Liver (tissue), 9 donors: Measurements from ENCODE around the gene MAPRE2. TPM values are rescaled to one million over a fixed set of nuclear protein-coding genes. Genes with fewer than 3 reads are reported as not detected.

ENCODE experiments used
- DNase-seq: peaks from one replicate; pipeline ENCODE4 v3.0.0-alpha.2; 2017; ENCODE audit warnings: low spot score
- H3K27ac ChIP-seq, 2 donors: one replicate each; pipeline ENCODE4 v1.7.0; 2013; ENCODE audit warnings: inconsistent platforms in 2 of 2, low read length in 2 of 2, control low read depth in 1 of 2, low read depth in 1 of 2, mild to moderate bottlenecking in 1 of 2
- H3K27me3 ChIP-seq, 4 donors: one replicate each; pipeline versions ENCODE4 v1.6.1 to v1.7.0; 2013; ENCODE audit warnings: low read length in 3 of 4, inconsistent platforms in 1 of 4, mild to moderate bottlenecking in 1 of 4, moderate library complexity in 1 of 4; ENCODE audit not compliant: control insufficient read depth in 4 of 4, insufficient read depth in 4 of 4
- H3K36me3 ChIP-seq, 4 donors: one replicate each; pipeline versions ENCODE4 v1.6.1 to v1.7.0; 2013; ENCODE audit warnings: low read length in 3 of 4, mild to moderate bottlenecking in 3 of 4, low read depth in 1 of 4, moderate library complexity in 1 of 4; ENCODE audit not compliant: control insufficient read depth in 4 of 4, insufficient read depth in 3 of 4
- H3K4me1 ChIP-seq, 4 donors: one replicate each; pipeline versions ENCODE4 v1.6.1 to v1.7.0; 2013; ENCODE audit warnings: low read length in 3 of 4, mild to moderate bottlenecking in 3 of 4, moderate library complexity in 1 of 4; ENCODE audit not compliant: control insufficient read depth in 4 of 4, insufficient read depth in 4 of 4
- H3K4me3 ChIP-seq, 3 donors: one replicate each; pipeline versions ENCODE4 v1.6.1 to v1.7.0; 2013; ENCODE audit warnings: low read length in 3 of 3, control low read depth in 1 of 3, low read depth in 1 of 3, mild to moderate bottlenecking in 1 of 3
- H3K9ac ChIP-seq, 2 donors: one replicate each; pipeline ENCODE4 v1.7.0; 2013; ENCODE audit warnings: low read length in 2 of 2, mild to moderate bottlenecking in 2 of 2, moderate library complexity in 2 of 2, control low read depth in 1 of 2, low read depth in 1 of 2
- H3K9me3 ChIP-seq, 4 donors: one replicate each; pipeline versions ENCODE4 v1.6.1 to v1.7.0; 2013; ENCODE audit warnings: low read length in 3 of 4; ENCODE audit not compliant: control insufficient read depth in 4 of 4
- ATF3 ChIP-seq: IDR thresholded peaks from 2 replicates; pipeline ENCODE4 v1.6.1; 2016; ENCODE audit warnings: antibody characterized with exemption
- CTCF ChIP-seq: fragments of 150-350 bp; IDR thresholded peaks from 2 replicates; pipeline ENCODE4 v1.5.1; 2017; ENCODE audit warnings: improper control_type of control experiment, low read depth, low read length; ENCODE audit not compliant: missing input control
- EGR1 ChIP-seq, 2 donors: IDR thresholded peaks; 2 replicates each; pipeline ENCODE4 v1.6.1; 2016 to 2018; ENCODE audit warnings: antibody characterized with exemption in 2 of 2, low read depth in 2 of 2
- FOXA1 ChIP-seq: IDR thresholded peaks from 2 replicates; pipeline ENCODE4 v1.6.1; 2016; ENCODE audit warnings: antibody characterized with exemption
- FOXA2 ChIP-seq: IDR thresholded peaks from 2 replicates; pipeline ENCODE4 v1.6.1; 2016; ENCODE audit warnings: antibody characterized with exemption
- GABPA ChIP-seq, 2 donors: IDR thresholded peaks in 1 of 2; conservative IDR thresholded peaks in 1 of 2; 2 replicates each; pipeline ENCODE4 v1.6.1; 2016; ENCODE audit warnings: antibody characterized with exemption in 2 of 2, mild to moderate bottlenecking in 1 of 2, moderate library complexity in 1 of 2
- HNF4A ChIP-seq, 2 donors: conservative IDR thresholded peaks; 2 replicates each; pipeline ENCODE4 v1.6.1; 2016; ENCODE audit warnings: antibody characterized with exemption in 2 of 2, mild to moderate bottlenecking in 2 of 2
- HNF4G ChIP-seq: IDR thresholded peaks from 2 replicates; pipeline ENCODE4 v1.6.1; 2016; ENCODE audit warnings: antibody characterized with exemption
- JUND ChIP-seq, 2 donors: IDR thresholded peaks; 2 replicates each; pipeline ENCODE4 v1.6.1; 2016; ENCODE audit warnings: antibody characterized with exemption in 2 of 2
- RAD21 ChIP-seq, 2 donors: IDR thresholded peaks; 2 replicates each; pipeline ENCODE4 v1.6.1; 2016; ENCODE audit warnings: antibody characterized with exemption in 2 of 2, mild to moderate bottlenecking in 2 of 2
- REST ChIP-seq: IDR thresholded peaks from 2 replicates; pipeline ENCODE4 v1.6.1; 2016; ENCODE audit warnings: antibody characterized with exemption, mild to moderate bottlenecking
- RXRA ChIP-seq, 2 donors: IDR thresholded peaks; 2 replicates each; pipeline ENCODE4 v1.6.1; 2017 to 2018; ENCODE audit warnings: antibody characterized with exemption in 2 of 2, mild to moderate bottlenecking in 1 of 2
- SP1 ChIP-seq: IDR thresholded peaks from 2 replicates; pipeline ENCODE4 v1.6.1; 2018; ENCODE audit warnings: antibody characterized with exemption, mild to moderate bottlenecking
- TAF1 ChIP-seq: conservative IDR thresholded peaks from 2 replicates; pipeline ENCODE4 v1.6.1; 2016; ENCODE audit warnings: antibody characterized with exemption, mild to moderate bottlenecking
- ZBTB33 ChIP-seq: IDR thresholded peaks from 2 replicates; pipeline ENCODE4 v1.6.1; 2016; ENCODE audit warnings: antibody characterized with exemption
- WGBS: extraction: QIAGEN DNeasy Blood & Tissue Kit; methylation state at CpG from one replicate; pipeline ENCODE4 v1.1.7; 2013; 5-methylcytosine and 5-hydroxymethylcytosine counted together
- polyA plus RNA-seq, 2 donors: library from polyadenylated mRNA; stranded (reverse) in 1 of 2; unstranded in 1 of 2; fragments of 200-250 nt in 1 of 2; fragments of >200 nt in 1 of 2; fragmentation: Nextera tagmentation in 1 of 2; extraction: Ambion mirVana in 1 of 2; gene quantifications; one replicate each; pipeline versions ENCODE4 v1.2.1 to v1.2.3, GENCODE V29; 2013 to 2015
- total RNA-seq, 2 donors: library from RNA; depleted of rRNA; stranded (reverse); fragments of >200 nt; gene quantifications; one replicate each; pipeline ENCODE4 v1.2.3, GENCODE V29; 2014
- donor health status: healthy.
- donor health status: healthy.
- donor health status: healthy.
- donor health status: healthy.
- donor health status: healthy.

The MAPRE2 gene
- total and polyA plus RNA-seq, 4 donors, result 7.9 to 12.8 (median 11.0) TPM

- no peak for DNase-seq
- no peak for TF ChIP-seq GABPA (IDR thresholded peaks at IDR 0.05 in 1 of 2, conservative IDR thresholded peaks at IDR 0.05 in 1 of 2)
- no peak for TF ChIP-seq EGR1 (IDR thresholded peaks at IDR 0.05; ENCODE audit: low read depth in 2 of 2)
- no peak for TF ChIP-seq HNF4G
- TF ChIP-seq RXRA (IDR thresholded peaks at IDR 0.05), result no peak
- no peak for TF ChIP-seq CTCF
- no peak for TF ChIP-seq ATF3
- TF ChIP-seq ZBTB33, result no peak
- no peak for TF ChIP-seq RAD21 (IDR thresholded peaks at IDR 0.05)
- TF ChIP-seq JUND (IDR thresholded peaks at IDR 0.05), result no peak
- no peak for TF ChIP-seq HNF4A (conservative IDR thresholded peaks at IDR 0.05)
- TF ChIP-seq FOXA1, result no peak
- TF ChIP-seq REST, result no peak
- no peak for TF ChIP-seq FOXA2
- TF ChIP-seq SP1, result no peak
- no peak for TF ChIP-seq TAF1
- Histone ChIP-seq H3K27me3 (no peaks in the 10 kb centered on the region), H3K4me3 (no peak overlapping the region), H3K36me3 (no peaks in the 10 kb centered on the region), H3K9ac (no peak overlapping the region), H3K9me3 (no peaks in the 10 kb centered on the region), H3K27ac (no peak overlapping the region), H3K4me1 (peaks cover 0 to 4% (median 0%) of the 10 kb centered on the region in 4 donors)
- 91% methylated on average over 2 of the region's 2 CpGs for WGBS
Measured at GRCh38 chr18:35185771-35186170, 144.6 kb downstream of the MAPRE2 start.

- H3K27ac ChIP-seq, result no peak overlapping the region
- no peak overlapping the region for H3K4me3 ChIP-seq
- 81% methylated on average over 6 of the region's 6 CpGs for WGBS
- H3K36me3 ChIP-seq, result no peaks in the 10 kb centered on the region
- peaks cover 0 to 4% (median 0%) of the 10 kb centered on the region in 4 donors for H3K4me1 ChIP-seq
- no peaks in the 10 kb centered on the region for H3K9me3 ChIP-seq
- H3K9ac ChIP-seq, result no peak overlapping the region
- H3K27me3 ChIP-seq, result no peaks in the 10 kb centered on the region
- TF ChIP-seq JUND (IDR thresholded peaks at IDR 0.05) (no peak), FOXA2 (no peak), REST (no peak)
- no peak for DNase-seq
Measured at GRCh38 chr18:35186291-35187034, 145.2 kb downstream of the MAPRE2 start.
